ENCODE data around the gene MAP4K5.

Gene MAP4K5

DNA sequence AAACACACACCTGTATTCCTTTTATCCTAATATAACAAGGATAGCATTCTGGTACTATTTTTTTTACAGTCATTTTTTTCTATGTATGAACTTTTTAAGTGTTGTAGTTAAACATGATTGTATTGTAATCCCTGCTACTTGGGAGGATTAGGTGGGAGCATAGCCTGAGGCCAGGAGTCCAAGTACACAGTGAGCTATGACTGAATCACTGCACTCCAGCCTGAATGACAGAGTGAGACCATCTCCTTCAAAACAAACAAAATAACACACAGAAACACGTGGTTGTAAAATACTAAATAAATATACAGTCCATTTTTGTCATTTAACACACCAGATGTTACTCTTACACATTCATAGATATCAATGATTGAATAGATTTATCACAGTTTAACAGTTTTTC lies 56.9 kb downstream of the MAP4K5 start:
- DNase-seq: no peak

DNA sequence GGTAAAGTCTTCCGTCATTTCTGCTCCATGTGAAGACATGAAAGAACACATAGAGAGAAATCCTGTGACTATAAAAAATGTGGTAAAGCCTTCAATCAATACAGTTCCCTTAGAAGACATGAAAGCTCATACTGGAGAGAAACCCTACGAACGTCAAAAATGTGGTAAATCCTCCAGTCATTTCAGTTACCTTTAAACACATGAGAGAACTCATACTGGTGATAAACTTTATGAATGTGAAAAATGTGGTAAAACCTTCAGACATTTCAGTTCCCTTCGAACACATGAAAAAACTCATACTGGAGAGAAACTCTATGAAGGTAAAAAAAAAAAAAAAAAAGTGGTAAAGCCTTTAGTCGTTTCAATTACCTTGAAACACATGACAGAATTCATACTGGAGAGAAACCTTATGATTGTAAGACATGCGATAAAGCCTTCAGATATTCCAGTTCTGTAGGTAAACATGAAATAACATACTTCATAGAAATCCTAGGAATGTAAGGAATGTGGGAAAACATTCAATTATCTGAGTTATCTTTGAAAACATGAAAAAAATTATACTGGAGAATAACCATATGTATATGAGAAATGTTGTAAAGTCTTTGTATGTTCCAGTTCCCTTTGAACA lies 60.4 kb downstream of the MAP4K5 start:
- DNase-seq: no peak

DNA sequence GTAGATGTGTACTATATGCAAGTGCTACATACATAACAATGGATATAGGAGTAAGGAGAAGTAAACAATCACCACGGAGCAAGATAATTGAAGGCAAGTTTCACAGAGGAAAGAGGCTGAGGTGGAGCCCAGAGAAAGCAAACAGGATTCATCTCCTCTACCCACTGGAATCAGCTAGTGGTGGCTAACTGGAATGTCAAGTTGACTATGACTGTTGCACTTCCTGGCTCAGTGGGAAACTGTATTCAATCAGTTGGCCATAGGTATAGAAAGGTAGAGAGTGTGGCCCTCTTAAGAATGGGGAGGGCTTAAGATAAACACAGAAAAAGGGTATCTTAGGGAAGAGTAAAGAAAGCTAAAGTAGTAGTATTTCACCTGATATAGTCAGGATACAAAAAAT lies 62.4 kb downstream of the MAP4K5 start:
- DNase-seq: no peak

DNA sequence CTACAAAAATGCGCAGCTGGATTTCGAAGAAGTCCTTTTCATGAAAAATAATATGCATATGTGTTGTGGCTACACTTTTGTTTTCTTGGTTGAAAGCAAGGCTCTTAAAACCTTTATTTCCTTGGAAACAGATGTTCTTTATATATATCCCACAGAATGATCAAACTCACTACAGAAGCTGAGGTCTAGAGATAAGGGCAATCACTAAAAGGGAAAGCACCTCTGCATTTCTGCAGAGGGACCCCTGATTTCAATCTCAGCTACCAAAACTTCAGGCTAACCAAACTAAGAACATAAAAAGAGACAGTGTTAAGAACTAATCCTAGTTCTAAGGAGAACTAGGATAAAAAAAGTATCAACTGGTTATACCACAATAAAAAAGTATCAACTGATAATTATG lies 70.3 kb downstream of the MAP4K5 start:
- DNase-seq: no peak

DNA sequence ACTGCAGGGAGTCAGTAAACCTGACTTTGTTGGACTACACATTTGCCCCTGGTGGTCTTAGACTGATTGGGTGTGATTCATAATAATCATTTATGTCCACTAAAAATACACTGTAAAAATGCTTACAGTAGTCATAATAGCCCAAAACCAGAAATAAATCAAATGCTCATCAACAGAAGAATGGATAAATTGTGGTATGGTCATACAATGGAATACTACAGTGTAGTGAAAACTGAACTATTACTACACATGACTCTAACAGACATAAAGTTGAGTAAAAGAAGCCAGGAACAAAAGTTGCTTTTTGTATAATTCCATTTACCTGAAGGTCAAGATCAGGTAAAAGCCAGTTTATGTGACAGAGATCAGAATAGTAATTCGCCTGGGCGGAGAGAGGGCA lies 78.5 kb downstream of the MAP4K5 start:
- DNase-seq: no peak

DNA sequence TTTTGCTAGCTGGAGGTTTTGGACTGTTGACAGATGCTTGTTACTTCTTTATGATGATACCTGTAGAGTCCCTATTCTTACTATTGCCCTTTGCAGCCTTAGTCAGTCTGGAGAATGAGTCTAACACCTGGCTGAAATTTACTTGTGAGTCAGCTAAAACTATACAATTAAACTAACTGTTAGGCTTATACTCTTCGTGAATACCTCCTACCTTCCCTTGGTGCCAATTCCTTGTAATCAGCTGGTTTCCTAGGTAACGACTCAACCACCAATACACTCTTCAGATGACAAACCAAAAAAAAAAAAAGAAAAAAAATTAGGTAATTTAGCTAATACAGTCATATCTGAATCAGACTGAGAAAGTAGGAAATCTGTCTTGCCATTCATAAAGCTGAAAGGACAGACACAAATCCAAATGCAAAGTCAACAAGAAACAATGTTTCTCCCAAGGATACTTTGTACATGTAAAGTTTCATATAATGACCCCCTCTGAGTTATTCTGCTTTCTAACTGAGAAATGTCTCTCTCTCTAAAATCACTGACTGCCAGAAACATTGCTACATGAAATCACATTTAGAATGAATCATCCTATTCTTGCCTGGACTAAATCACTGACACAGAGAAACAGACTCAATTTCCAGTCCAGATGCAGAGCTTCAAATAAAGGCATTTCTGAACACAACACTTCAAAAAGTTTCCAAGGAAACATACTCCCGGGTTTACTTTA lies 79.2 kb downstream of the MAP4K5 start:
- DNase-seq: no peak

DNA sequence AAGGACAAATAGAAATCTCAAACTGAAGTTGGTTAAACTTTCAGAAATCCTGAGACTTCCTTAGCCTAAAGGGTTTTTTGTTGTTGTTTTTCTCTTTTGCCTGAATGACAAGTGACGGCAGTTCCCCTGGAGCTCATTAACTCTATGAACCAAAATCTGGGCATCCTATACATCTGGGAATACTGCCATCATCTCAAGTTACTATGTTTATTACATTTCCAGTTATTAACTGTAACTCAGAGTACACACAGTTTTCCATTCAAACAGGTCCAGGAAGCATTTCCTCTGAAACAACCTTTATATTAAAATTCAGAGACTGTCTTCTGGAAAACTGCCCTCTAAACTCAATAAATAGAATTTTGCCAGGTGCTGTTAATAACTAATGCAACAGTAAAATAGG lies 80.1 kb downstream of the MAP4K5 start:
- DNase-seq: no peak

DNA sequence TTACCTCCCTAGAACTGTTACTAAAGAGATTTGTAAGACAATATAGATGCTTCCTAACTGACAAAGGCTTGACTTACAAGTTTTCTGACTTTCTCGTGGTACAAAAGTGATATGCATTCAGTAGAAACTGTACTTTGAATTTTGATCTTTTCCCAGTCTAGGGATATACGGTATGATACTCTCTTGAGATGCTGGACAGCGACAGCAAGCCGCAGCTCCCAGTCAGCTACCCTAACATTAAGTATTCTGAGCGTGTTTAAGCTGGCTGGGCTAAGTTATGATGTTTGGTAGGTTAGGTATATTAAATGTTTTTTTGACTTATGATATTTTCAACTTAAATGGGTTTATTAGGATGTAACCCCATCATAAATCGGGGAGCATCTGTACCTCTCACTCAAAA lies 80.5 kb downstream of the MAP4K5 start:
- DNase-seq: no peak

DNA sequence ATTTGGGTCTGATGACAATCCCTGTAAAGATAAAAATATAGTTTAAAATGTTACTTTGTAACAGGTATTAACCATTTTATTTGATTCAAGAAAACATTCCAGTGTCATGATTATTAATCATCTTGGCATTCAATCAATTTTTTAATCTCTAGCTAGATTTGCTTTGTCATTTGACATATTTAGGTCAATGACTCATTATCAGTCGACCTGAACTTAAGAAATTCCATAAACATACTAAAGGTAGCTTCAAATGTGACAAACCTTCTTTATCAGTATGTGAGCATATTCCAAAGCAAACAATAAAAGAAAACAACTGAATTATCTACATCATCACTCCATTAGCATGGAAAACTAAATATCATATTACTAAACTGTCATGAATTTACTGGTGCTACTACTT lies 84.9 kb downstream of the MAP4K5 start:
- no peak for DNase-seq

DNA sequence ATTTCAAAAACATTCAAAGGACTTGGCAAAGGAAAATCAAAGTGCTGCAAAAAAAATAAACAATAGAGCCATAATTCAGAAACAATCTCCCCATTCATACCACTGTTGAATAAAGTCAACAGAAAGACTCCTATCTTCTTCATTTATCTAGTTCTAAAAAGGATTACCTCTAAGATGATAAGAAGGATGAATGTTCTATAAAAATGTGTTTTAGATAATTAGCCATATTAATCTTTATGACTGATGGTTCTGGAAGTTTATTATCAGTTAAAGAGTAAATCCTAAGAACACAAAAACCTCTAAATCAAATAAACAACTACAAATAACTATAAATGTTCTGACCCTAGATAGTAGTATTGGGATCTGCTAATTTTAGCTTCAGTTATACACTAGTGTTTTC lies 97.8 kb downstream of the MAP4K5 start:
- DNase-seq: no peak

DNA sequence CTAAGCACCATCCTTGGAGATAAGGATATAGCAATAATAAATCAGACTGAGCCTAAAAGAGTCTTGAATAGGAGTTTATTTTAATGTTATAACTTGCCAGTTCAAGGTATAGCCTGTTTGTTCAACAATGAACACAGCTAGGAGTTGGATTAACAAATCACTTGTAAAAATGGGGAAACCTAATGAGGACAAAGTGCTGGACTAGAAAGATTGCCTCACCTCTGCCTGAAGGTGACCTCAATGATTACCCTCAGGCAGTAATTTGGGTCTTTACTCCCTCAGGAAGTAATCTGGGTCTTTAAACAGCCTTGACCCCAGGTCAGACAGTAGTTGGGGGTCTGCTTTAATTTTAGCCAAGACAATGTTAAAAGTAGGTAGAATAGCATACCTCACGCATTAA lies 100.2 kb downstream of the MAP4K5 start:
- no peak for DNase-seq

DNA sequence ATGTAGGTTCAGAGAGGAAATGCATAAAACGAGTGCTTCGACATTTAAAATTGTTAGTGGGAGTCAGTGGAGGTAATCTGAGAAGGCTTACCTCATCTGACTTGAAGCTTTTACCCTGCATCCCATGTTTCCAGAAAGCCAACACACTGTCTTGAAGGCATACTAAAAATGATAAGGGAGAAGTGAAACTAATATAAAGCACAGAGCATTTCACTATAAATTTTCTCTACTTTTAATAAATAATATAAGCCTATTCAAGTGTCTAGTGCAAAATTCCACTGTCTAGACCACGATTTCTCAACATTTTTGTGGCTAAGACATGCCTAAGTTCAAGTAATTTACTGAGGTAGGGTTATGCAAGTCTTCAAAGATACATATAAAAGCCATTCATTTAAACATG lies 106.6 kb downstream of the MAP4K5 start:
- DNase-seq: no peak

DNA sequence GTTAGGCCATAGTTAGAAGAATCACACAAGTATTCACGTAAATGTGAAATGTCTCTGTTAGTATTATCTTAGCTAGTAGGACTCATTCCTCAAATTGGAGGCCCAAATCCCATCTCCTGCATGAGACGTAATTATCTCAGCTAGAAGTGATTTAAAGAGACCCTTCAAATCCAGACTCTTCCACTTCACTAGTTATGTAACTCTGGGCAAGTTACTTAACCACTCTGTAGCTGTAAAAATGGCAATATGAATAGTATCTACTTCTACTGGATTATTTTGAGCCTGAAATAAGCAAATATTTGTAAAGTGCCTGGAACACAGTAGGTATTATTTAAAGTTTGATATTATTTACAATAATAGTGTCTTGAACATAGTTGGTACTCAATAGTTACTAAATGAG lies 107.3 kb downstream of the MAP4K5 start:
- no peak for DNase-seq

DNA sequence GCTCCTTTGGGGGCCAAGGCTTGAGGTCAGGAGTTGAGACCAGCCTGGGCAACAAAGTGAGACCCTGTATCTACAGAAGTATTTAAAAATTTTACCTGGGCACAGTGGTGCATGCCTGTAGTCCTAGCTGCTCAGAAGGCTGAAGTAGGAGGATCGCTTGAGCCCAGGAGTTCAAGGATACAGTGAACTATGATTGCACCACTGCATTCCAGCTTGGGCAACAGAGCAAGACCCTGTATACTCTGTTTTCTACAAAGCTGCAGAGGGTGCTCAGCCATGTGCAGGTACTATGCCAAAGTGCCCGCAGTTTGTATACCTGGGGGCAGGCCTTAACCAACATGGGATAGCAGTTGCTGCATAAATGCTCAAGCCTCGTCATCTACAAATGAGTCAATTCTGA lies 108.8 kb downstream of the MAP4K5 start:
- DNase-seq: no peak

DNA sequence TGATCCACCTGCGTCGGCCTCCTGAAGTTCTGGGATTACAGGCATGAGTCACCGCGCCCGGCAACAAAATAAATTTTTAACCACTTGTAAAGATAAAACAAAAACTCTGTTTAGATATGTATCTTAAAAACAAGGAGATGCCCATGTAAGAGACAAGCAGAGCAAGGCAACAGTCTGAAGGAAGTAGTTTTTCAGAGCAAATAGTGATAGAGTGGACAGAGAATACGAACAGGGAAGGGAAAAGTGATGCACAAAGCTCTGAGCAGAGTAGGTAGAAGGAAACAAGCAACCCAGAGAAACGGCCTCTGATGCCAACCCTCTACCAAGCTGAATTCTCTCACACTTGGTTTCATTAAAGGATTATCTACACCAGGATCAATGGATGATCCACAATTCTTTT lies 110.9 kb downstream of the MAP4K5 start:
- DNase-seq: no peak

DNA sequence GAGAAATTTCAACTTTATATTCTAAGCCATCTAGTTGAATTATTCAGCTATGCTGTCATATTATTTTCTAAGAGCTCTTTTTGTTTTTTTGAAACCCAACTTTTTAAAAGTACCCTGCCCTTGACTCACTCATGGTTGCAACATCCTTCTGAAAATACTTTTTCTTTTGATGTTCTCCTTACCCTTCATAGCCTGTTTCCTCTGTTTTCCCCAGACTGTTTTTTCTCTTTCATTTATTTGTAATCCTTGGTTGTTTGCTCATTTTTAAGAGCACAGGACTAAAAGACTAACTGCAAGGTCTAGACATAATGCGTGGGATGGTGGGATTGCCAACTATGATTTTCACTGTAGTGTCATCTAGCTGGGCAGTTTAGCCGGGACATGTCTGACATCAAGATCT lies 114.5 kb downstream of the MAP4K5 start:
- DNase-seq: no peak

DNA sequence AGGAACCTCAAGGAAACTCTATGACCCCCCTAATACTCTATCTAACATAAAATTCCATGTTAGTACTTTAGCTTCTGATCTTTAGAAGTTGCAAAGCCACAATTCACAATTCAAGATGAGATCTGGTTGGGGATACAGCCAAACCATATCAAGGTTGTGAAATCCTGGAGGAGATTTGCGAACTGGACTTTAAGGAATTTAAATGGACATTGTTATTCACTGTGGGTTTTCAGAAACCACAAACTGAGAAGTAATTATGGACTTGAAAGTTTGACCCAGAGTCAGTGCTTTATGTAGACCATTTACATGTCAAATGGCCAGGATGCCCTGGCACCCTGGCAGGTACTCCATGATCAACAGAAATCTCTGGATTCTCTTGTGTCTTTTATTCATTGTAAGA lies 121.4 kb downstream of the MAP4K5 start:
- no peak for DNase-seq

DNA sequence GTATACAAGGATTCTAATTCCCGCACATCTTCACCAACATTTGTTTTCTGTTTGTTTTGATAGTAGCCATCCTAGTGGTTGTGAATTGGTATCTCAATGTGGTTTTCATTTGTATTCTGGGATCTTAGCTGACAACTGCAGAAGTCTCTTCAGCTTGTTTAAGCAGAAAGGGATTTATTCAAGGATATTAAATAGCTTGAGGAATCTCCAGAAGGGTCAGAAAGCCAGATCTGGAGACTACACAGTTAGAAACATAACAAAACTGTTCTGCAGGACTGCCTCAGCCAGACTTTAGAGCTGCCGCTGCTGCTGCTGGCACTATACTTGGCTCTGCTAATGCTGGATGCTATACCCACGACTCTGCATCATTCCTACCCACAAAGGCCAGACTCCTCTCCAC lies 122.3 kb downstream of the MAP4K5 start:
- DNase-seq: no peak

DNA sequence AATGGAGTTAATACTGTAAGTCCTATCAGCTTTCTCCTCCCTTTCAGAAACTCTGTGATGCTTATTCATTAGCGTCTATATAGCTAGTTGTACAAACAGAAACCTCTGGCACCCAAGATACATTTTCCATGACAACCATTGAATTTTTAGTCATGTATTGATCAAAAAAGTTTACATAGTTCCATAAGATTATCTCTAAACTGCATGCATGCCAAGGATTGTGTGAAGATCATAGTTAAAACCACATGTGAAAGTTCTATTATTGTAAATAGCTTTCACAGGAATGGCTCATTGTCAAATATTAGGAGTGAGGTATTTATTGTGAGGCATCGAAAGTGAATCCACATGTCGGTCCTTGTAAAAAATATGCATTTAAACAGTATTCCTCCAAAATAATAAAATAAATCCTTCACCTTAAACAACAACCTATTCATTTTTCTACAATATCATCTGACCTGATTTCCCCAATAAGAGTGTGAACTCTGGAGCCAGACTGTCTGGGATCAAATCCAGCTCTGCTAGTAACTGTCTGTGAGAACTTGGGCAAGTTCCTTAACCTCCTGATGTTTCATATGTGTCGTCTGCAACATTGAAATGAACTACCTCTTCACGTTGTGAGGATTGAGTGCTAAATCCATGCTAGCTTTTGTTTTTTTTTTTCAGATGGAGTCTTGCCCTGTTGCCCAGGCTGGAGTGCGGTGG lies 125.1 kb downstream of the MAP4K5 start:
- no peak for DNase-seq

DNA sequence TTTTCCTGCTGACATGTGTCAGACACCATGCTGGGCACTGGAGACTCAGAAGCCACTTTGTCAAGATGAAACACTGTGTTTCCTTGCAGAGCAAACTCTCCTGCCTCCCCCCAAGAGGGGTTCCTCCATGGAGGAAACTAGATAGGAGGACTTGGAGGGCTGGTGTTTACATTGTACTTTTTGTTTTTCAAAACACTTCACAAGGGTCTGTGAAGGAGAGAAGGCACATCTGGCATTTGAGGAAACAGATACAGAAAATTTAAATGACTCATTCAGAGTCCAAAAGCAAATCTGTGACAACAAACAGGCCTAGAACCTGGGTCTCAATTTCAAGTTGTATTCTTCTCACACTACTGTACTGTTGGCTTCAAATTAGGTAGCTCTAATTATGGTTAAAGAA lies 128.9 kb downstream of the MAP4K5 start:
- DNase-seq: no peak

DNA sequence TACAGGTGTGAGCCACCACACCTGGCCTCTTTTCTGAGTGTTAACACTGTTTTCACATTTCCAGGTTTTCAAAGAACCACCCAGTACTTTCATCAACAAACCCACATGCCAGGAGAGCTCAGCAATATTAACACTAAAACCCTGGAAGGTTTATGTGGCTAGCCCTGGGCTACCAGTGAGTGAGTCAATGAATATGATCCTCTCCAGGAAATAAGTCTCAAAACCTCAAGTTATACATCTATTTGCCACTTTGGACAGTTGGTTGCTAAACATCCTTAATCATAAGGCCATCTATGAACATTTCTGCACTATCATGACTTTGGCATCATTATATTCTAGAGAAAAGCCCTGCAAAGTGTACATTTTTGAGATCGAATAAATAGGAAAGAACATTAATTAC lies 129.4 kb downstream of the MAP4K5 start:
- no peak for DNase-seq

DNA sequence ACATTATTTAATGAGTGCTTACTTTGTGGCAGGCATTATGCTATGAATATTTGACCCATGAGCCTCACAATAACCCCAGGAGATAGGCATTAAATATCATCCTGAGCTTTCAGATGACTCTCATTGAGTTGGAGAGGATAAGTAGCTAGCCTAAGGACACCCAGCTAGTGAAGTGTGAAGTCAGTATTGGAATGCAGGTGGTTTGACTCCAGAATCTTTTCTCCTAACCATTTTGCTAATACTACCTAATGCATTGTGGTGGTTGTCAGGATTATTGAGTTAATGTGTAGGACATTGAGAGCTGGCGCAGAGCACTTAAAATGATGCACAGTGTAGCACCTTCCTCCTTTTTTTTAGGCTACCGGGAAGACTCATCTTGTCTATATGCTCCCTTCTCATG lies 131.9 kb downstream of the MAP4K5 start:
- no peak for DNase-seq

DNA sequence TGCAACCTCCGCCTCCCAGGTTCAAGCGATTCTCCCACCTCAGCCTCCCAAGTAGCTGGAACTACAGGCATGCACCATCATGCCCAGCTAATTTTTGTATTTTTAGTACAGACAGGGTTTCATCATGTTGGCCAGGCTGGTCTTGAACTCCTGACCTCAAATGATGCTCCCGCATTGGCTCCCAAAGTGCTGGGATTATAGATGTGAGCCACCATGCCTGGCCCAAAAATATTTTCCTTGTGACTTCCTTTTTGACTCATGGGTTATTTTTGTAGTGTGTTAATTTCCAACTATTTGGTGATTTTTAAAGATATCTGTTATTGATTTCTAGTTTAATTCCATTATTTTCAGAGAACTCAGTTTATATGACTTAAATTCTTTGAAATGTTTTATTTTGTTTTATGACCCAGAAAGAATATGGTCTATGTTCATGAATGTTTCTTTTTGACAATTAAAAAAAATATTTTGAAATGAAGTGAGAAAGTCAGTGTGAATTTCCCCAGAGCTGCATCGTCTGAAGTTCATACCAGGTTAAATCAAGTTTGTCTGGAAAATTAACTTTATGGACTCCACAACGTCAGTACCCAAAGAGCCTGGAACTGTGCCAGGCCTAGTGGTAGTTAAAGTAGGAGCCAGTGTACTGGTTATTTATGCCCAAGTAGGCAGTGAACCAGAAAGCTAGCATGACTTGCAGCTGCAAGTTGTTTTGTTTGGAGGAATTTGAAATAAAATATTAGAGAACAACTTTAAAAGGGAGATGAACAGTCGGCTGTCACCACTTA lies 132.9 kb downstream of the MAP4K5 start:
- no peak for DNase-seq

DNA sequence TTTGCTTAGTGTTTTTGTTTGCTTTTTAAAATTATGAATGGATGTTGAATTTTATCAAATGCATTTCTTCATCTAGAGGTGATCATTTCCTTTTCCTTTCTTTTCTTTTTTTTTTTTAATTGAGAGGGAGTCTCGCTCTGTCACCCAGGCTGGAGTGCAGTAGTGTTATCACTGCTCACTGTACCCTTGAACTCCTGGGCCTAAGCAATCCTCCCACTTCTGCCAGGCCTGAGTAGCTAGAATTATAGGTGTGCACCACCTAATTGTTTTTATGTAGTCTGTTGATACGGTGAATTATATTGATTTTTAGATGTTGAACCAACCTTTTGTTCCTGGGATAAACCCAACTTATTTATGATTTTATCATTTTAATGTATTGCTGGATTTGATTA lies 134.2 kb downstream of the MAP4K5 start:
- DNase-seq: no peak

Data from NCI-H187 (cell line).